CD4-positive, alpha-beta T cell treated with Interleukin-10 for 1 hour (primary cell): ENCODE data around the gene OR4F17.
"Not testable (repeated sequence)": the region's sequence is repeated elsewhere in the genome, so short reads cannot be mapped to it uniquely, and the experiment has no call there.

ENCODE experiments used
- DNase-seq: peaks from one replicate; pipeline ENCODE4 v3.0.0-alpha.2; 2020

Gene OR4F17

DNA sequence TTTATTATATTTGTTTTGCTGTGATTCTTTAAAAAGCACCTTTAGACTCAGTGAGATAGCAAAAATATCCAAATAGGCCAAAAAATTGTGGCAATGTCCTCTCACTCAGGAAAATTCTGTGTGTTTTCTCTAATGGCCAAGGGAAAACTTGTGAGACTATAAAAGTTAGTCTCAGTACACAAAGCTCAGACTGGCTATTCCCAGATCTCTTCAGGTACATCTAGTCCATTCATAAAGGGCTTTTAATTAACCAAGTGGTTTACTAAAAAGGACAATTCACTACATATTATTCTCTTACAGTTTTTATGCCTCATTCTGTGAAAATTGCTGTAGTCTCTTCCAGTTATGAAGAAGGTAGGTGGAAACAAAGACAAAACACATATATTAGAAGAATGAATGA is at the start of gene OR4F17:
TSS of gene OR4F17 (plus strand) at position 301 of the 400 bp plus-strand sequence. CDS start 3,575 bp downstream, outside the sequence.
- DNase-seq = not testable (repeated sequence)

- peak; percentile 13 for DNase-seq
Observed at GRCh38 chr19:70793-71192, 36.1 kb upstream of the OR4F17 start.

DNA sequence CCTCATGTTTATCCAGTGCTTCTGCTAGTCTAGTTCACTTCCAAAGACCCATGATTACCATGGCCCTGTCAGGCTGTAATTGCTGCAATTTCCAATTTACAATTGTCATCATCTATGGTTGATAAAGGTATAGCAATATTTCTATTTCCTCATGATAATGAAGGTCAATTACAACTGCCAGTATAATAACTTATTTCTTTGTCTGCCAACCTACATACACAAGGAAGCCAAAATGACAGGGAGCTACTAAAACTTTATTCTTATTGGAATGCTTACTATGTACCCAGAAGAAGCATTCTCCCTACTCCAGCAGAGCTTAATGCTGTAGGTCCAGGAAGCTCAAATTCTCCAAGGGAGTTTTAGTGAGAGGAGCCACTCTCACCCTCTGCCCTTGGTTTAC is 24.0 kb upstream of the OR4F17 start:
- not testable (repeated sequence) for DNase-seq

DNA sequence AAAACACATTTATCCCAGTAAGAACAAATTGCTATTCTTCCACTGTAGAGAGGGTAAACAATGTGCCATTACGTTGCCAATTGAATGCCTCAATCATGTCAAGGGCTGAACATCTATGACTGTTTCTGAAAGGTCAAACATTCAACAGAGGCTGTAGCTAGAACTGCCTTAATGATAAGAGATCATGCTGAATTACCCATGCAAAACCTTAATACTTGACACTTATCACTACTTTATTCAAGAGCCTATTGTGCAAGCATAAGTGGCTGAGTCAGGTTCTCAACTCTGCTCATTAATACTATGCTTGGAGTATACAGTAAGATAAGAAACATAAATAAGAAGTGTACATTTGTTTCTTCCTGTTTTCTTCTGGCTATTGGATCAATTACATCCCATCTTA is 23.3 kb upstream of the OR4F17 start:
- not testable (repeated sequence) for DNase-seq

DNA sequence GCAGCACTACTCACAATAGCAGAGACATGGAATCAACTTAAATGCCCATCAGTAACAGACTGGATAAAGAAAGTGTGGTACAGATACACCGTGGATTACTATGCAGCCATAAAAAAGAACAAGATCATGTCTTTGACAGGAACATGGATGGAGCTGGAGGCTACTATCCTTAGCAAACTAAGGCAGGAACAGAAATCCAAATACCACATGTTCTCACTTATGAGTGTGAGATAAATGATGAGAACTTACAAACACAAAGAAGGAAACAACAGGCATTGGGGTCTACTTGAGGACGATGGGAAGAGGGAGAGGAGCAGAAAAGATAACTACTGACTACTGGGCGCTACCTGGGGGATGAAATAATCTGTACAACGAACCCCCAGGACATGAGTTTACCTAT is 16.2 kb upstream of the OR4F17 start:
- DNase-seq = not testable (repeated sequence)

DNA sequence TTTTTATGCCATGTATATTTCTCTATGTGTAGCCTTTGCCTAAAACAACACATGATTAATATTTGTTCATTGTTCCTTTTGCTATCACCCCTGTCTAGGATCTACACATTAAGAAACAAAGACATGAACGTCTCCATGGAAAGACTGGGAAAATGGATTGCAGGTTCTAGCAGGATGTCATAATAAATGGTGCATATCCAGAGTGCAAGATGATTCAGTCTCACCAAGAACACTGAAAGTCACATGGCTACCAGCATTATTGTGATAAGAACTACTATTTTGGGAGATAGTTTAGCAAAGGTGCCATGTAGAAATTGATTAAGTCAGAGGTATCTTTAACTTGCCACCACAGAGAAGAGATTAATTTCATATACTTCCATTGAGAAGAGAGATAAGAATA is 12.1 kb upstream of the OR4F17 start:
- DNase-seq = not testable (repeated sequence)

- DNase-seq = not testable (repeated sequence)
Observed at GRCh38 chr19:97647-98046, 9.3 kb upstream of the OR4F17 start.

DNA sequence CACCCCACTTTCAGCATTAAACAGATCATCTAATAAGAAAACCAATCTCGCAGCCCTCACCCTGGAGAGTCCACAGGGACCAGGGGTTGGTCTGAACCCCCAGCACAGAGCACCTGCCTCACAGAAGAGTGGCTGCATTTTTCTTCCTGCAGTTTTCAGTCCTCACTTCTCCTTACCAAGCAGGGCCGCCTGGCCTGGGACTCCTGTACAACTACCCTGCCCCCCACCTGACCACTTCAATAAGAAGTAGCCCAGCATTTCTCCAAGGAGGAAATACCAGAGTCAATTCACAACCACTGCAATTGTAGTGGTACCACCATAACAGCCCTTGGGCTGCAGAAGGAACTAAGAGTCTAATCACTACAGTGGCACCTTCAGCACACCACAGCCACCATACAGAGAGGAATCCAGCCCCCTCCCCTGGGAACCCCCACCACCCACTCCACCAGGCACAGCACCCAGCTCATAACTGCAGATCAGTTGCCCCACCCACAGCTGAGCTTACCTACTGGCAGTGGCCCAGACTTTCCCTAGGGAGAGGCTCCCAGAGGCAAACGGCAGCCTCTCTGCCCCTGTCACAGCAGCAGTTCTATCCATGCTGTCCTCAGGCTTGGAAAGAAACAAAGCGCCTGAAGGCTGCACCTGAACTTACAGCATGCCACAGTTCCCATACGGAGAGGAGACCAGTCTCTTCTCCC is 13.7 kb downstream of the OR4F17 start:
- DNase-seq = not testable (repeated sequence)
